ENCODE results near the gene CACNA2D1.
"Not testable (repeated sequence)": the region's sequence is repeated elsewhere in the genome, so short reads cannot be mapped to it uniquely, and the experiment has no call there.

The CACNA2D1 gene

GRCh38 chr7:82021036-82021435, 422.5 kb downstream of the CACNA2D1 start:
- DNase-seq = no peak

GRCh38 chr7:82019551-82020475, 423.8 kb downstream of the CACNA2D1 start:
- no peak for DNase-seq

DNA sequence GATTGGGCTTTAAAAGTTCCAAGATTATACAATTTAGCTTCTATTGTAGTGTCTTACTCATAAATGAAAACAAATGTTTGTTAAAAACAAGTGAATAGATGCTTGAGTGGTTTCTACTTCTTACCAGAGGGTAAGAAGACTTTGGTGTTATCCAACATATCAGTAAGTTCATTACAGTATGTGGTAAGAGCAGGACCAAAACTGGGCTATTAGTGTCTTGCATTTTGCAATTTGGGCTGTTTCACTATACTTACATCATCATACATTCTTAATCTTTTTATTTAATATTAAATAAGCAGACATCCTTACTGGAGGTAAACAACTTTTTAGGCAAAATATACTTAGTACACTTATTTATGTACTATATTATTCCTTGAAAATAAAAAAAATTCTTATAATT, 425.4 kb downstream of the CACNA2D1 start:
- DNase-seq = no peak

- peak; percentile 6 for DNase-seq
Measured at GRCh38 chr7:82017334-82017943, 426.1 kb downstream of the CACNA2D1 start.

DNA sequence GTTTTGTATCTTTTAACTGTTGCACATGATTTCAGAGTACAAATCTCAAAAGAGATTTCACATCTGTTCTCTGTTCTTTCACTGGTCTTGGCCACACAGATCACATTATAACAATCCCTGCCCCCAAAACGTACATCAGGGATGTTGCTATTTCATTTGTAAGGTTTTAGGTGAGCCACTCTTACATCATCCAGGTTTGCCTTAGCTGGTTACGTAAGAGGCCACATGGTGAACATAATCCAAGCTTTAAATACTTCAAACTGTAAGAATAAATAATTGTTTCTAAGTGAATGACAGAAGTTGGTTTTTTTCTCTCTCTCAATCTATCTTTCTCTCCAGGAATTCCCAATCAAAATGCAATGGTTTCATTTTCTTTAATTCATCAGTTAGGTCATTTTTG, 427.8 kb downstream of the CACNA2D1 start:
- DNase-seq = no peak

DNA sequence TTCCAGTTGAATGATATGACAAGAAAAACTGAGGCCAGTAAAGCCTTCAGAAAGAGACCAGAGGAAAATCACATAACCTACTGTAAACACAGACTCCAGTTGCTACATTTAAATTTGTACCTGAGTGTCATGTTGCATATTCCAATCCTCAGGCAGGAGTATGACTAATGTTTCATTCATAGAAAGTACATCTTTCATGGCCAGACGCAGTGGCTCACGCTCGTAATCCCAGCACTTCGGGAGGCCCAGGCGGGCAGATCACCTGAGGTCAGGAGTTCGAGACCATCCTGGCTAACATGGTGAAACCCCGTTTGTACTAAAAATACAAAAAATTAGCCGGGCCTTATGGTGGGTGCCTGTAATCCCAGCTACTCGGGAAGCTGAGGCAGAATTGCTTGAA, 429.0 kb downstream of the CACNA2D1 start:
- not testable (repeated sequence) for DNase-seq

GRCh38 chr7:82012453-82012852, 431.1 kb downstream of the CACNA2D1 start:
- no peak for DNase-seq

- no peak for DNase-seq
Measured at GRCh38 chr7:82010416-82010815, 433.2 kb downstream of the CACNA2D1 start.

DNA sequence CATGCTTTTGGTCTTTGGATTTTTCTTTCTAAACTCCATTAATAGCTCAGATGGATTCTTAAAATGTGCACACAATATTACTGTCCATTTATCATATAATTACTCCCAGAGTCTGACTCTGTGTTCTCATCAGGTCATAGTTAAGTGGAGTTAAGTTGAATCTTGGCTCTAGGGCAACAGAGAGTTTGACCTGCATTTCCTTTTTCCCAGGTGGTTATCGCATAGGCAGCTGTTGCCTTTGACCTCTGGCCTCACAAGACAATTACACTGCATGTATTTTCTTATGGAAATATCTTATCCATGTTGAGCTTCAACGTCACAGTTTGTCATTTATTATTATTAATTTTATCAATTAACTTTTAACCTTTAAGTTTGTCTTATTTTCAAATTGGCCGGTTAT, 436.3 kb downstream of the CACNA2D1 start:
- no peak for DNase-seq

- DNase-seq = no peak
Measured at GRCh38 chr7:82005056-82005455, 438.5 kb downstream of the CACNA2D1 start.

DNA sequence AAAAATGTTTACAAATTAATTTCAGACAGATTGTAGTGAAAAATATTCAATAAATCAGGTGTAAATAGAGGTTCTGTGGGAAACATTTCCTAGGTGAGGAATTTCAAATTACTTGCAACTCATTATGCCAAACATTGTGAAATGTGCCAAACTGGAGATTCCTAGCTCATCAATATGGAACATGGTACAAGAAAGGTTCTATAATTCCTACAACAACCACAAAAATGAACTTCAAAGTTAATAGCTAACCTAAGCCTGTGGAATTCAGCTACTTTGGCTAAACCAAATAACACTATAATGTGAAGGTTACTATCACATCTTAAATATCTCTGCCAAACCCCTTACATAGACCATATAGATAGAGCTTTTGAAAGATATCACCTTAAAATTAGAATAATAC, 450.4 kb downstream of the CACNA2D1 start:
- no peak for DNase-seq

GRCh38 chr7:81990395-81990794, 453.2 kb downstream of the CACNA2D1 start:
- peak; percentile 15 for DNase-seq

DNA sequence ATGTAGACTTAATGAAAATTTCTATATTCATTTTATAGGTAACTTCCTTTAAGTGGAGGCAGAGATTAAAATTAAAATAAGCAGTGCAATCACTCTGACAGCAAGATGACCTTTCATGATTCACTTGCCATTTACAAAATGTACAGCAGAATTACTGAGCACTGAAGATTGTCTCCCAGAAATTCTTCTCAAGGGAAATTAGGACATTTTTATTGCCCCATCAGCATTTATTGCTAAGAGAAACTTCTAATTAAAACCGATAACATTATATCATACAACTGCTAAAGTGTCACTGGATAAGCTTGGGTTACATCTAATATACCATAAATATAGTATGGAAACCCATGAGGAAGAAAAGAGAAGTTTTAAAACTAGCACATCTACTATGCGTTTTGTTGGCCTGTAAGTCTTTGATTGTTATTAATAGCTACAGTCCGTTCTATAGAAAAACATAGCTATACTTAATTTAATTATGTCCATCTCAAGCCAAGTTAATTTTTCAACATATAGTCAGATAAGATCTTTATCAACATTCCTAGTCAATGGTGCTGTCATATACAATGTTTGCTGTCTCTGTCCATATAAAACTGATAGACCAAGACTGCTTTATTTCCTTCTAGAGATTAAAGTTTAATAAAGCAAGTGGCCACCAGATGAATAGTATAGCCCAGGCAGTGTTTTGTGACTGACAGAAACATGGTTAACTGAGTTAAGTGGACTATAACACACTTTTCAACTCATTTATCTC, 456.7 kb downstream of the CACNA2D1 start:
- no peak for DNase-seq

DNA sequence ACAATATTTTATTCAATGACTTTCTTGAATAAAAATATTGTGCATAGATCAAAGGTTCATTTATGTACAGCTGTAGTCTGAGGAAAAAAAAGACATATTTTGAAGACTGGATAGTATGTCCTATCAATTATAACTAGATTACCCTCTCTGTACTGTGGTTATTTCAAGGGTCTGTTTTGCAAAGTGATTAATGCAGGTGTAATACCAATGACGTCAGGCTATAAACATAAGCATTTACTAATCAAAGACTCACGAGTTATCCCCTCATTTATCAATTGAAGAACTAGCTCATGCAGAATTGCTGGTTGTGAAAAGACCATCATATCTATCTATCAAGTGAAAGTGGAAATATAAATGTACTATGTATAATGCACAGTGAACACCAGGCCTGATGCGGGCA, 460.2 kb downstream of the CACNA2D1 start:
- DNase-seq = no peak

GRCh38 chr7:81973117-81973516, 470.5 kb downstream of the CACNA2D1 start:
- no peak for DNase-seq

GRCh38 chr7:81960026-81960425, 483.6 kb downstream of the CACNA2D1 start:
- no peak for DNase-seq

GRCh38 chr7:81957517-81957916, 486.1 kb downstream of the CACNA2D1 start:
- no peak for DNase-seq

- peak; percentile 65 for DNase-seq
Measured at GRCh38 chr7:81956520-81956919, 487.1 kb downstream of the CACNA2D1 start.

GRCh38 chr7:81949306-81949705, 494.3 kb downstream of the CACNA2D1 start:
- no peak for DNase-seq

GRCh38 chr7:81944058-81944457, 499.5 kb downstream of the CACNA2D1 start:
- DNase-seq = no peak

- no peak for DNase-seq
Measured at GRCh38 chr7:81937091-81937490, 506.5 kb downstream of the CACNA2D1 start.

DNA sequence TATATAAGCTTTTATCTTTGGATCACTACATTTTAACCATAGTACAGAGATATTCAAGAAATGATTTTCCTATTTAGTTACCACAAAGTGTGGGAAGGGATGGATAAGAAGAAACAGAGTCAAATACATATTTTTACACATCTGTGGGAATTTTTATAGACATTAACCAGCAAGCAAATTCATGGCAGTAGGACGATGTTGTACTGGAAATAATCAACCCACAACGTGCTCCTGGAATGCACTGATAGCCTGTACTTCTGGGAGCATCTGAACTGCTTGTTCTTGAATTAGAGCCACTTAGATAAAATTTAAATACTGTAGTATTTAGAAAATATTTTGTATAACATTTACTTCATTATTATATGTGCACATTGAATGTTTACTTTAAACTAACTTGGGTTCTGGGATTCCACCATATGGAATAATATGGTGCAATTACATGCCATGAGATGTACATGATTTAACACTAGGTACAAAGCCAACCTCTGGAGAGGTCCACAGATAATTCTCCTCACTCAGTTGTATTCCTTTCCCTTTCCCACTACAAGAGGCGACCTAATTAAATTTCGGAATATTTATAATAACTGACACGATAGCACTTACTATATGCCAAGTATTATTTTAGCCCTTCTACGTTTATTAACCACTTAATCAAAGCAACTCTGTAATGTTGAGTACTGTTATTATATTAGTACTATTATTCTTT, 508.8 kb downstream of the CACNA2D1 start:
- no peak for DNase-seq

DNA sequence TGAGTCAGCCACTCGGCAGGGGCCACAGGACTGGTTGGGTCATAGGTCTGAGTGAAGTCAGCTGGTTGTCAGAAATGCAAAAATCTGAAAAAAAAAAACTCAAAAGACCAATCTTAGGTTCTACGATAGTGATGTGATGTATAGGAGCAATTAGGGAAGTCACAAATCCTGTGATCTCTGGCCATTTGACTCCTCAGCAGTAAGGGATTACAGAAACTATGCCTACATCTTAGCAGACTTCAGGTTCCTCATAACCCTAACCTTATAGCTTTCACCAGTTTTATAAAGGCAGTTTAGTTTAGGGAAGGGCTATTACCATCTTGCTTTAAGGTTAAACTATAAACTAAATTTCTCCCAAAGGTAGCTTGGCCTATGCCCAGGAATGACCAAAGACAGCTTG, 510.6 kb downstream of the CACNA2D1 start:
- DNase-seq = no peak
